NCI-H2196 (cell line): ENCODE results near the gene LYRM4.

Source experiments
- DNase-seq: peaks from one replicate; lab custom pipeline; 2025; ENCODE audit not compliant: unreplicated experiment; lab: John Stamatoyannopoulos, UW

LYRM4 gene

GRCh38 chr6:5206920-5207561 lies 53.7 kb downstream of the LYRM4 start:
- no peak for DNase-seq

DNA sequence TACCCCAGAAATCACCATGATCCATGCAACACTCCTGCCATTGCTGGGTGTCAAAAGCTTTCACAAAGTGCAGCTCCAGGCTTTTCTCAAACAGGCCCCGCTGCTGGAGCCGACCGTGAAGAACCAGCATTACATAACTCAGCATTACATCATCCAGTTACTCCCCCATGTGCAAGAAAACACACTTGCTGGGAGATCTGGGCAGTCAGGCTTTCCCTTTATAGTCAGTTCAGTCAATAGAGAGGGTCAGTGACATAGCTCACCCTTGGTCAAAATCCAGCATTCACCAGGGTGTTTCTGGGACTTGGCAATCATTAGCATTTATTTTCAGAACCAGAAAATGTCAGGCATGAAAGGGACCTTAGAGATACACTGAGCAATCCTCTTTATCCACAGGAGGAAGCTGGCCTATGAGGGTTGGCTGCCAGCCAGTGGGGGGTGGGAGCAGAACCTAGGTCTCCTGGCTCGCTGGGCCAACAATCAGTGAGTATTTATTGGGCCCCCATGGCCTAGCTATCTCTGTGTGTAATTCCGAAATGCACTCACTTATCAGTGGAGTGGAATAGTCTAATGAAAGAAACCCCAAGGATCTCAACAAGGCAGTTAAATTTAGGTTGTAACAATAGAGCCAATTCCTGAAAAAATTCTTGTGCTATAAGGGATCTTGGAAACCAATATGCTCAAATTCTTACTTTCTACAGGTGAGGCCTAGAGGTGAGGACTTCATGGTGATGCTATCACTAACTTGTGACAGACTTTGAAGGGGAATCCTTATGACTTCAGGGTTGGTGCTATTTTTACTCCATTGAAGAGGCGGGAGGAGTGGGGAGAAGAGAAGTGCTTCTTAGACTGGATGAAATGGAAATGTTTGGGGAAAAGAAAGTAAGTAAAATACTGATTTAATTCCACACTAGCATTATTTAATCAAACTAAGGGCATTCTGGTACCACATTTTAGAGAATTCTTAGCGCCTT lies 54.6 kb downstream of the LYRM4 start:
- DNase-seq = peak; percentile 37

- DNase-seq = no peak
Observed at GRCh38 chr6:5205035-5205507, 55.7 kb downstream of the LYRM4 start.

DNA sequence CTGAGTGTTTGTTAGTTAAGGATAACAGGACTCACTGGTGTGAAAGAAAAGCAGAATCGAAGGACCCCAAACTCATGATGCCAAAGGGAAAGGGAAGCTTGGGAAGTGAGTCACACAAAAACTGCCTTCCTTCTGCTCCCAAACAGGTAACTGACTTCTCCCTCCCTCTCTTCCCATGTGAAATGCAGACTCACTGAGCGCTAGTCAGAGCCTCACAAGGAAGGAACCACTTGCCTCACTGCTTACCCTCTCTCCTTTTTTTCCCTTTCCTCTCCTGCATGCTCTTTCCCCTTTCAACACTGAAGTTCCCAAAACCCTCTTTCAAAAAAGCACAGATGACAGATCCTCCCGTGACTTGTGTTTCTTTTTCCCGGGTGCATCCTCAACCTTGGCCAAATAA lies 56.4 kb downstream of the LYRM4 start:
- DNase-seq = no peak

- no peak for DNase-seq
Observed at GRCh38 chr6:5203546-5203945, 57.2 kb downstream of the LYRM4 start.

- DNase-seq = no peak
Observed at GRCh38 chr6:5202941-5203340, 57.8 kb downstream of the LYRM4 start.

DNA sequence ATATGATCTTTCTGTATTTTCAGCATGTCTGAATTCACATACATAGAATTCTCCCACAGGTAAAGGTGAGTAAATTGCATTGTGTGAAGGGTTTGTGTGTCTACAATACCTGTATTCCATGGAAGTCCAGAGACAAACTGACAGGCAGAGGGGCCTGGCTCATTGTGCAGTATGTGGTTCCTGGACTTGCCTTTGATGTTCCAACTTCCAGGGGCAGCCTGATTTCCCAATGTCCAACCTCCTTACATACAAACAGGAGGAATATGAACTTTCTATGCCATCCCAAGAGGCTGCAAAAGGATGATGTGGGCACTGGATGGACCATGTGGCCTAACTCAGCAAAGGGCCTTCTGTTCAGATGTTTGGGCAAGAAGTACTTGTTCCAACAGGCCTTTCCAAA lies 58.5 kb downstream of the LYRM4 start:
- no peak for DNase-seq

DNA sequence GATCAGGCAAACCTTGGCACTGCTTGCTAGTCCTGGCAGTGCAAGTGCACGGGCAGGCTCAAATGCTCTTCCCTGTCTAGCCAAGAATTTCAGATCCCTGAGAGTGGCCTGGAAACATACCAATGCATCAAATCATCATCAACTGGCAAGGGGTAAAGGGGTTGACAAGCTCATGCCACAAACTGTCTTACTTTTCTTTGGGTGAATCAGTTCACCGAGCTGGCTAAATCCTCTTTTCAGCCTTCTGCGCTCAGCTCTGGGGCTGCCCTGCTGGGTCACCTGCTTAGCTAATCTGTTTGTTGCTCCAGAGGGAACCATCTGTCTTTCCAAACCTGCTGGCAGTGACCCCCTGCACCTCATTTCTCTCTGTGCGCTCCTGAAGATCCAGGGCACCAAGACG lies 59.5 kb downstream of the LYRM4 start:
- no peak for DNase-seq

DNA sequence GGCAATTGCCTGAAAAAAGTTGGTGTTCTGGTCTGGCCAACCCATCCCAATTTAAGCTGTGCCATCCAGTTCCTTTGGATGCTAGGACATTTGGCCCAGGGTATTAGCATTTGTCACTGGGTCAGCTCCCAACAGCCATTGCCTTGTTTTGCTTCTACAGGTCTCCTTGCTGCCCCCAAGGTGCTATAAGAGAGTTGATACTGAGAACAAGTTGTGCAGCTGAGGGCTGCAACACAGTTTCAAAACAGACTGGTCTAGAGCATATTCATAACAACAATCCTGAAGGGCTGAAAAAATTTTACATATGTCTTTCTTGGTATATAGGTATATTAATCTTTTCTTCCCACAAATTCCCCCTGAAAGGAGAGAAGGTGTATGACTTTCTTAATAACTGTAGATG lies 61.0 kb downstream of the LYRM4 start:
- DNase-seq = no peak

DNA sequence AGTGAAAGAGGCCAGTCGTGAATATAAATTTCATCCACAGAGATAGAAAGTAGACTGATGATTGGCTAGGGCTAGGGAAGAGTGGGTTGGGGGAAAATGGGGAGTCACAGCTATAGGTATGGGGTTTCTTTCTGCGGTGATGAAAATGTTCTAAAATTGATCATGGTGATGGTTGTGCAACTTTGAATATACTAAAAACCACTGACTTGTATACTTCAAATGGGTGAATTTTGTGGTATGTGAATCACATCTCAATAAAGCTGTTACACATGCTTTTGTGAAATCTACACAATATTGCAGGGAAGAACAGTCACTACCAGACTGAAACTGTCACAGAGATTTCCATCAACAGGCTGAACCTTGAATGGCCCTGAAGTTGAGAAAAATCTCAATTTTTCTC lies 61.5 kb downstream of the LYRM4 start:
- DNase-seq = no peak

DNA sequence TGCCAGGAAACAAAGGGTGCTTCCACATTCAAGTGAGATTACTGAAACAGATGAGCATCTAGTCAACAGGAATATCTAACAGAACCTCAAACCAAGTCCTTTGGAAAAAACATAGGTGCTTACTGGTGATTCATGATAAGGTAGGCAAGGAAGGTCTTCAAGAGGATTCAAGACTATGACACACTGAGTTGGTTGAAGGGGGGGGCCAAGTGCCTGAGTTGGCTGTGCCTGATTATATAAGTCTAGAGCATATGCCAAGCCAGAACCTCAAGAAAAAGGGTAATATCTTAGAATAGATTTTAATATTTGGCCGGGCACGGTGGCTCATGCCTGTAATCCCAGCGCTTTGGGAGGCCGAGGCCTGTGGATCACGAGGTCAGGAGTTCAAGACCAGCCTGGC lies 63.7 kb downstream of the LYRM4 start:
- no peak for DNase-seq

GRCh38 chr6:5192135-5192794 lies 68.5 kb downstream of the LYRM4 start:
- DNase-seq = no peak

GRCh38 chr6:5191722-5192121 lies 69.0 kb downstream of the LYRM4 start:
- no peak for DNase-seq

DNA sequence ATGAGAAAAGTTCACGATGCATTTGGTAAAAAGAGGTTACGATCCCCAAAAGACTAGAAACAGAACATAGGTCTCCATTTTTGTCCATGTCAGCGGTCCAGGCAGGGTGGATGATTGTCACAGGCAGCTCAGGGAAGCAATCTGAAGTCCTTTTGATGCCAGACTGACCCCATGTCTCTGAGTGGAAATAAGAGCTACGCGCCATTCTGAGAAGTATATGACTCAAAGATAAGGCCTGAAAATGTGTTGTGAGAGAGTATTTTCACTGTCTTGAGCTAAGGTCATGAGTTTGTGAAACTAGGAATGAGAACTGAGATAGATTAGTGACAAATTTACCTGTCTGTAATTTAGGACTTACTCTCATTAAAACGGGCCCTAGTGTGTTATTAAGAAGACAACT lies 69.5 kb downstream of the LYRM4 start:
- no peak for DNase-seq

DNA sequence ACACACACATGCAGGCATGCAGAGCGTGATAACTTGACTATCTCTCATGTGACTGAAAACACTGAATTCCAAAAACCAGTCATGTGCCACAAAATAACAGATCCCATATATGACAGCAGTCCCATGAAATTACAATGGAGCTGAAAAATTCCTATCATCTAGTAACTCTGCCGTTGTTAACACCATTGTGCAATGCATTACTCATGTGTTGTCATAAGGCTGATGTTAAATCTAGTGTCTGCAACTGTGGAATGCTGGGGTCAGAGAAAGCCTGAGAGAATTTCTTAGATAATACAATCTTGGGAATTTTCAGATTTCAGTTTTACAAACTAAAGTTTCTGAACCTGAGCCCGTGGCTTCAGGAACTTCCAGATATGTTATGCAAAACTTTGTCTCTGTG lies 70.2 kb downstream of the LYRM4 start:
- DNase-seq = no peak

DNA sequence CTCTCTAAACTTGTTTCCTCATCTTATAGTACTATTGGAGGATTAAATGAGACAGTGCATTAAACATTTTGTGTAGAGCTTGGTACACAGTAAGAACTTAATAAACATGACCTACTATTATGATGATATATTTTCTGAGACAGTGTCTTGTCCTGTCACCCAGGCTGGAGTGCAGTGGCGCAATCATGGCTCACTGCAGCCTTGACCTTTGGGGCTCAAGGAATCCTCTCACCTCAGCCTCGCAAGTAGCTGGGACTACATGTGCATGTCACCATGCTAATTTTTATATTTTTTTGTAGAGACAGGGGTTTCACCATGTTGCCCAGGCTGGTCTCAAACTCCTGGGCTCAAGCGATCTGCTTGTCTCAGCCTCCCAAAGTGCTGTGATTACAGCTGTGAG lies 72.1 kb downstream of the LYRM4 start:
- no peak for DNase-seq

DNA sequence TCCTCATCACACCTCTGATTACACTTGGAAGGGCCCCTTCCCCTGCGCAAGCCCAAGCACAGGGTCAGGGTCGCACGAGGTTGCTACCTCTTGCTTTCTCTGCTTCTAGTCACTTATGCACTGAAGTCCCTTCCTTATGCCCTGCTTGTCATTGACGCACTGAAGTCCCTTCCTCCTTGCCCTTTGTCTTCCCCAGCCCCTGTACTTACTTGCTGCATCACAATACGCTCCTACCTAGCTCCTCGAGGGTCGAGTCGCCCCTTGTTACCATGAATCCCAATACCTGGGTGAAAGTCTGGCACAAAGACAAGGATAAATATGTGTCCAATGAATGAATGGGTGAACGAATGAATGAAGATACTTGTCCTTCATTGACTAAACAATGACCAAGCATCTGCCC lies 75.9 kb downstream of the LYRM4 start:
- no peak for DNase-seq

GRCh38 chr6:5184218-5184617 lies 76.5 kb downstream of the LYRM4 start:
- DNase-seq = no peak

GRCh38 chr6:5181510-5182317 lies 79.0 kb downstream of the LYRM4 start:
- DNase-seq = no peak

DNA sequence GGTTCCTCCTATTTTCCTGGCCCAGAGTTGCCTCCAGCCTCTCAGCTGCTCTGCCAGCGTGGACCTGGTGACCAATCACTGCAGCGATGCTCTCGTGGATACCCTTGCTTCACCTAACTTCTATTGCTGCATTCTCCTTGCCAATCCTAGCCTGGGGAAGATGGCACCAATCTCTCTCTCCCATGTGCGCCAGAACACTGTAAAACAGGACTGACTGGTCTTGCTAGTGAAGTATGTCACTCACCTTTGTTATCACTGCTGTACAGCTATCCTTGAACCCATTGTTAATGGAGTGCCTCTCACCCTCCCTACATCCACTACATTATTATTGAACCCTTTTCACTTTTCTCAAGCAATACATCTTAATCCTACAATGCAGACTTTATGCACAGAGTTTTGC lies 80.1 kb downstream of the LYRM4 start:
- DNase-seq = no peak

GRCh38 chr6:5179917-5180316 lies 80.8 kb downstream of the LYRM4 start:
- DNase-seq = no peak
